AG10803 (cell line): ENCODE results near the gene ZFHX3.
A peak's percentile ranks its signal among the peaks of the same experiment; 100 is the strongest.
"Not testable (repeated sequence)": the region's sequence is repeated elsewhere in the genome, so short reads cannot be mapped to it uniquely, and the experiment has no call there.

ENCODE experiments used
- DNase-seq: peaks from one replicate; pipeline ENCODE4 v3.0.0; 2010; ENCODE audit warnings: low read depth
- H3K4me3 ChIP-seq: 2 replicates; pipeline ENCODE4 v1.5.1; 2011; ENCODE audit warnings: mild to moderate bottlenecking, low read length, control low read depth
- TF ChIP-seq, protein P1 (sequence below): conservative IDR thresholded peaks from 2 replicates; pipeline ENCODE4 v1.5.1; 2011; ENCODE audit warnings: mild to moderate bottlenecking, low read length, control low read depth, inconsistent platforms

The ZFHX3 gene

GRCh38 chr16:73000020-73000906, 47.7 kb downstream of the ZFHX3 start:
- DNase-seq = peak; percentile 39
- no peak overlapping the region for H3K4me3 ChIP-seq
- TF ChIP-seq, protein P1, sequence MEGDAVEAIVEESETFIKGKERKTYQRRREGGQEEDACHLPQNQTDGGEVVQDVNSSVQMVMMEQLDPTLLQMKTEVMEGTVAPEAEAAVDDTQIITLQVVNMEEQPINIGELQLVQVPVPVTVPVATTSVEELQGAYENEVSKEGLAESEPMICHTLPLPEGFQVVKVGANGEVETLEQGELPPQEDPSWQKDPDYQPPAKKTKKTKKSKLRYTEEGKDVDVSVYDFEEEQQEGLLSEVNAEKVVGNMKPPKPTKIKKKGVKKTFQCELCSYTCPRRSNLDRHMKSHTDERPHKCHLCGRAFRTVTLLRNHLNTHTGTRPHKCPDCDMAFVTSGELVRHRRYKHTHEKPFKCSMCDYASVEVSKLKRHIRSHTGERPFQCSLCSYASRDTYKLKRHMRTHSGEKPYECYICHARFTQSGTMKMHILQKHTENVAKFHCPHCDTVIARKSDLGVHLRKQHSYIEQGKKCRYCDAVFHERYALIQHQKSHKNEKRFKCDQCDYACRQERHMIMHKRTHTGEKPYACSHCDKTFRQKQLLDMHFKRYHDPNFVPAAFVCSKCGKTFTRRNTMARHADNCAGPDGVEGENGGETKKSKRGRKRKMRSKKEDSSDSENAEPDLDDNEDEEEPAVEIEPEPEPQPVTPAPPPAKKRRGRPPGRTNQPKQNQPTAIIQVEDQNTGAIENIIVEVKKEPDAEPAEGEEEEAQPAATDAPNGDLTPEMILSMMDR = no peak

DNA sequence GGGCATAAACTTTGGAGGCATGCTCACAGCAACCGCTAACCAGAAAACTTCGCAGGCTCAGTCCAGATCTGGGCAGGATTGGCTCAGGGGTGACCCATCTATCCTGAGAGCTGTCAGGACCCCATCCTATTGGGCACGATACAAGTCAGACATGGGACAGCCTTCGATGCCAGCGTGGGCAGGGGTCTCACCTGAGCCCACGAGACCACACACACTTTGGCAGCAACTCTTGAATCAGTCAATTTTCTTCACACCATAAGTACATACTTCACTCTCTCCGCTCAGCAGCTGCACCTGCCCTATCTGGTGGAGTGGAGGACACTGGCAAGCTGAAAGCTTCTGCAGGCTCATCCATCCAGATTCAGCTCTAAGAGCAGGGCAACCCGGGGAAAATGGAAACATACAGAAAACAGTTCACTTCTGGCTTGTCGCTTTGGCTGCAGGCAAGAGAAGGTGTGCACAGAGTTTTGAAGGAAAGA, 48.3 kb downstream of the ZFHX3 start:
- no peak overlapping the region for H3K4me3 ChIP-seq
- TF ChIP-seq, protein P1 = no peak
- DNase-seq = no peak

- TF ChIP-seq, protein P1 = no peak
- no peak overlapping the region for H3K4me3 ChIP-seq
- DNase-seq = peak; percentile 67
These were observed 50.8 kb downstream of the ZFHX3 start for GRCh38 chr16:72997141-72997542.

GRCh38 chr16:72996291-72997062, 51.5 kb downstream of the ZFHX3 start:
- TF ChIP-seq, protein P1 = no peak
- DNase-seq = no peak
- no peak overlapping the region for H3K4me3 ChIP-seq

DNA sequence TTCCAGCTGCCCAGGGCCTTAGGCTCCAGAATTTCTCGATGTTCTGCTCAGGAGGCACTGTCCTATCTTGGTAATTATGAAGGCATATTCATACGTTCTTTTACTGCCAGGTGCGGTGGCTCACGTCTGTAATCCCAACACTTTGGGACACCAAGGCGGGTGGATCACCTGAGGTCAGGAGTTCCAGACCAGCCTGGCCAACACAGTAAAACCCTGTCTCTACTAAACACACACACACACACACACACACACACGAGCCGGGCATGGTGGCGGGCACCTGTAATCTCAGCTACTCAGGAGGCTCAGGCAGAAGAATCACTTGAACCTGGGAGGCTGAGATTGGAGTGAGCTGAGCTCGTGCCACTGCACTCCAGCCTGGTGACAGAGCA, 52.1 kb downstream of the ZFHX3 start:
- not testable (repeated sequence) for H3K4me3 ChIP-seq, DNase-seq

DNA sequence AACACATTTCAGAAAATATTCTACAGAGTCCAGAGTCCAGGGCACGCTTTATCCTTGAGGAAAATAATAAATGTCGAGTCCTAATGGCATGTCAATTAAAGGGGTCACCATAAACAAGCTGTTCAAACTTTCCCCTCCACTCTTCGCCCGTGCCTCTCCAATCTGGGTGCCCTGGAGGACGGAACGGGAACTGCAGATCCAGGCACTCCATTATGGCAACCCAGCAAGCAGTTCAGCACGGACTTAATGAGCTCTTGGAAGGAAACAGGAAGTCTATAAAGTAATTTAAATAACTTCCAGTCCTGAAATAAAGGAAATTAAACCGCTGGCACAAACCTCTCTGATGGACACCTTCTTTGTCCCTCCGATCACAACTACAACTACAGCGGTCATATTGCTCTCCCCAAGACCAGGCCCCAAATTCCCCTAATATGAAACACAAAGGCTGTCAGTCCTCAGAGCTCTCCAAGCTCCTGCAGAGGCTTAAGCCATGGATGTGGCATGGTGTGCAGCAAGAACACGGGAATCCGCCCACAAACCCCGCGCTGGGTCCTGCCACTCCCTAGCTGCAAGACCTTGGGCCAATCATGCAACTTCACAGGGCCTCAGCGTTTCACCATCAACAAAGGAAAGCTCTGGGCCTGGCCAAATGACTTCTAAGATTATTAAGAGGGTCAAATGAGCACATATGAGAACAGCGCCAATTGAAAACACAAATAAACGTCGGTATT, 52.6 kb downstream of the ZFHX3 start:
- TF ChIP-seq, protein P1 = peak; percentile 42
- no peak overlapping the region for H3K4me3 ChIP-seq
- no peak for DNase-seq

- TF ChIP-seq, protein P1 = no peak
- no peak overlapping the region for H3K4me3 ChIP-seq
- no peak for DNase-seq
These were observed 55.8 kb downstream of the ZFHX3 start for GRCh38 chr16:72992142-72992601.
